ENCODE results near the gene CCDC148.

CCDC148 gene

DNA sequence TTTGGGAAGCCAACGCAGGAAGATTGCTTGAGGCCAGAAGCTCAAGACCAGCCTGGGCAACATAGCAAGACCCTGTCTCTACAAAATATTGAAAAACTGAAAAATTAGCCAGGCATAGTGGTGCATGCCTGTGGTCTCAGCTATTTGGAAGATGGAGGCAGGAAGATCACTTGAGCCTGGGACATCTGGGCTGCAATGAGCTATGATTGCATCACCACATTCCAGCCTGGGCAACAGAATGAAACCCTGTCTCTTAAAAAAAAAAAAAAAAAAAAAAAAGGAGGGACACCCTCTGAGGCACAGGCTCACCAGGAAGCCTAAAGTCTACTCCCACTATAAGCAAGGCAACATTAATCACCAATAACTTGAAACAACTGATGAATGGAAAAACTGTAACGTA, 151.1 kb downstream of the CCDC148 start:
- TF ChIP-seq CTCF (IDR thresholded peaks at IDR 0.05; ENCODE audit: control insufficient read depth, insufficient read depth, low read depth, low read length, missing control alignments): no peak
- H3K4me3 ChIP-seq (ENCODE audit: control insufficient read depth, low read depth, low read length): no peak overlapping the region
- no peak for DNase-seq (ENCODE audit: low read depth)

DNA sequence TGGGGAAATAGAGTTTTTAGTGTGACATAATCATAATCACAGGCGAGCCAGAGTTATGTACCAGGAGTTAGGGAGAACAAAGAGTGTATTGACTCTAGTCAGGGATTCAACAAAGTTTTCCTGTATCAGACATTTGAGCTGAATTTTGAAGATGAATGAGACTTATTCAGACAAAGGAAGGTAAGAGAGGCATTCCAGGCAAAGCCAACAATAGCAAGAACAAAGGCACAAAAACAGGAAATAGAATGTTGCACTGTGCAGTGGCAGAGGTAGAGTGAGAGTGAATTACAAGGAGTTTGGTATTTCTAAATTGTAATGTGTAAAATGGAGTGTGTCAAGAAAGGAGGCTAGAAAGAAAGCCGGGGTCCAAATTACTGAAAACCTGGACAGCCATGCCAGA, 156.2 kb downstream of the CCDC148 start:
- no peak for DNase-seq (ENCODE audit: low read depth)
- H3K4me3 ChIP-seq (ENCODE audit: control insufficient read depth, low read depth, low read length): no peak overlapping the region
- TF ChIP-seq CTCF (IDR thresholded peaks at IDR 0.05; ENCODE audit: control insufficient read depth, insufficient read depth, low read depth, low read length, missing control alignments): no peak

- TF ChIP-seq CTCF (IDR thresholded peaks at IDR 0.05; ENCODE audit: control insufficient read depth, insufficient read depth, low read depth, low read length, missing control alignments): no peak
- DNase-seq (ENCODE audit: low read depth): no peak
- H3K4me3 ChIP-seq (ENCODE audit: control insufficient read depth, low read depth, low read length): no peak overlapping the region
Observed at GRCh38 chr2:158297606-158298005, 158.9 kb downstream of the CCDC148 start.

DNA sequence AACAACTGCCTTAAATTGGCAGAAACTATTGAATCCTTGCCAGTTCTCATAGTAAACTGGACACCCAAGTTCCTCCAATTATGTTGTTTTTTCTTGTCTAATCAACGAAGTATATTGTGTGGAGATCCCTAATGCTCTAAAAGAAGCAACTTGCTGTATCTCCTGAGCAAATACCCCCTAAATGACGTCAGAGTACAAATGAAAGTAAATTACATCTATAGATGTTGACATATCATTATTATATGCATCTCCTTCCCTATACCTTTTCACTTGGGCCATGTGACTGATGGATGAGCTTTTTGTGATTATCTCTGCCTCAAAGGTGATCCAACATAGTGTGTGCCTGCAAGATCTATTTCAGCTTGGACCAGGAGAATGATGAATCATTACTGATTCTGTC, 159.4 kb downstream of the CCDC148 start:
- DNase-seq (ENCODE audit: low read depth): no peak
- H3K4me3 ChIP-seq (ENCODE audit: control insufficient read depth, low read depth, low read length): no peak overlapping the region
- TF ChIP-seq CTCF (IDR thresholded peaks at IDR 0.05; ENCODE audit: control insufficient read depth, insufficient read depth, low read depth, low read length, missing control alignments): no peak

DNA sequence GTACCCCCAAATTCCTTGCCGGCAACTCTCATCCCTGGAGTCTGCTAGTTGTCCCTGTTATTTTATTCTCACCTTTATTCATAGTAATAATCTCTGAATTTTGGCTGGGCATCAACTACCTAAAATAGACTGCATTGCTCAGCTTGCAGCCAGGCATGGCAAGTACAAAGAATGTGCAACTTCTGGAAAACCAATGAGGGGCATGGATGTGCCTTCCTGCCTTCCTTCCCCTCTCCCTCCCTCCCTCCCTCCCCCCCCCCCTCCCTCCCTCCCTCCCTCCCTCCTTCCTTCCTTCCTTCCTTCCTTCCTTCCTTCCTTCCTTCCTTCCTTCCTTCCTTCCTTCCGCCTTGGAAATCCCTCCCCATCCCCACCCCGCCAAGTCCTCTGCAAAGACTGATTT, 162.8 kb downstream of the CCDC148 start:
- no peak overlapping the region for H3K4me3 ChIP-seq (ENCODE audit: control insufficient read depth, low read depth, low read length)
- TF ChIP-seq CTCF (IDR thresholded peaks at IDR 0.05; ENCODE audit: control insufficient read depth, insufficient read depth, low read depth, low read length, missing control alignments): no peak

GRCh38 chr2:158291544-158292180, 164.9 kb downstream of the CCDC148 start:
- no peak for TF ChIP-seq CTCF (IDR thresholded peaks at IDR 0.05; ENCODE audit: control insufficient read depth, insufficient read depth, low read depth, low read length, missing control alignments)
- H3K4me3 ChIP-seq (ENCODE audit: control insufficient read depth, low read depth, low read length): no peak overlapping the region
- DNase-seq (ENCODE audit: low read depth): peak; percentile 4

More for the DNA sequence above, 162.8 kb downstream of the CCDC148 start:
- DNase-seq (ENCODE audit: low read depth): no peak
